GM12878 (cell line): ENCODE results near the gene BIN1. TPM values are rescaled to one million over a fixed set of nuclear protein-coding genes. Genes with fewer than 3 reads are reported as not detected.

Experiments
- BMI1 ChIP-seq: fragments of 450-650 bp; IDR thresholded peaks from 2 replicates; pipeline ENCODE4 v1.6.1; 2016; ENCODE audit warnings: mild to moderate bottlenecking, moderate library complexity, borderline replicate concordance
- E2F4 ChIP-seq: IDR thresholded peaks from 2 replicates; pipeline ENCODE4 v1.6.1; 2012; ENCODE audit warnings: low read depth, low read length, improper control_type of control experiment
- E4F1 ChIP-seq: fragments of 450-650 bp; IDR thresholded peaks from 2 replicates; pipeline ENCODE4 v1.6.1; 2018; ENCODE audit warnings: borderline replicate concordance, mild to moderate bottlenecking; ENCODE audit not compliant: partially characterized antibody
- EGR1 ChIP-seq, 2 experiments: IDR thresholded peaks; 1 replicate in 1 of 2; 2 replicates in 1 of 2; pipeline ENCODE4 v1.6.1; 2011 to 2012; ENCODE audit warnings: low read depth in 2 of 2, low read length in 2 of 2, borderline replicate concordance in 1 of 2, mild to moderate bottlenecking in 1 of 2, moderate library complexity in 1 of 2
- LARP7 ChIP-seq: fragments of 450-650 bp; IDR thresholded peaks from 2 replicates; pipeline ENCODE4 v1.6.1; 2017; ENCODE audit warnings: mild to moderate bottlenecking
- MAX ChIP-seq: IDR thresholded peaks from 2 replicates; pipeline ENCODE4 v1.6.1; 2012; ENCODE audit warnings: low read depth, low read length, improper control_type of control experiment
- MTA2 ChIP-seq: fragments of 450-650 bp; IDR thresholded peaks from 2 replicates; pipeline ENCODE4 v1.6.1; 2016; ENCODE audit warnings: low read depth, mild to moderate bottlenecking, moderate library complexity
- NFYA ChIP-seq: IDR thresholded peaks from 2 replicates; pipeline ENCODE4 v1.6.1; 2011; ENCODE audit warnings: low read depth, mild to moderate bottlenecking, low read length, improper control_type of control experiment, borderline replicate concordance
- PAX5 ChIP-seq: IDR thresholded peaks from 2 replicates; pipeline ENCODE4 v1.6.1; 2011; ENCODE audit warnings: low read depth, low read length, borderline replicate concordance
- PBX3 ChIP-seq: IDR thresholded peaks from 2 replicates; pipeline ENCODE4 v1.6.1; 2011; ENCODE audit warnings: mild to moderate bottlenecking, low read depth, low read length, moderate library complexity; ENCODE audit not compliant: insufficient replicate concordance
- PKNOX1 ChIP-seq: fragments of 450-650 bp; IDR thresholded peaks from 2 replicates; pipeline ENCODE4 v1.6.1; 2016; ENCODE audit warnings: mild to moderate bottlenecking
- RB1 ChIP-seq: fragments of 450-650 bp; formaldehyde crosslinking; IDR thresholded peaks from 2 replicates; pipeline ENCODE4 v1.6.1; 2017; ENCODE audit warnings: mild to moderate bottlenecking, borderline replicate concordance
- SIN3A ChIP-seq: IDR thresholded peaks from 2 replicates; pipeline ENCODE4 v1.6.1; 2012; ENCODE audit warnings: low read depth, low read length, improper control_type of control experiment
- SPI1 ChIP-seq: IDR thresholded peaks from 2 replicates; pipeline ENCODE4 v1.6.1; 2011; ENCODE audit warnings: low read depth, mild to moderate bottlenecking, low read length, moderate library complexity, borderline replicate concordance; ENCODE audit not compliant: insufficient read depth
- STAT1 ChIP-seq: fragments of 450-650 bp; conservative IDR thresholded peaks from 2 replicates; pipeline ENCODE4 v1.6.1; 2014; ENCODE audit warnings: antibody characterized with exemption, mild to moderate bottlenecking
- WRNIP1 ChIP-seq: IDR thresholded peaks from 2 replicates; pipeline ENCODE4 v1.6.1; 2011; ENCODE audit warnings: low read depth, low read length, improper control_type of control experiment, borderline replicate concordance
- ZNF687 ChIP-seq: fragments of 450-650 bp; IDR thresholded peaks from 2 replicates; pipeline ENCODE4 v1.6.1; 2017; ENCODE audit warnings: mild to moderate bottlenecking, moderate library complexity
- polyA plus RNA-seq, 11 experiments: library from polyadenylated mRNA; depleted of rRNA in 4 of 11; unstranded in 6 of 11; stranded (reverse) in 5 of 11; fragments of >200 nt; fragmentation: Nextera tagmentation in 4 of 11; fragmentation: Illumina TruSeq in 1 of 11; extraction: Ambion mirVana in 4 of 11; extraction: Trizol in 1 of 11; gene quantifications; 1 replicate in 1 of 11; 2 replicates in 10 of 11; pipeline versions ENCODE4 v1.2.1 to v1.2.3, GENCODE V29; 2011 to 2016; ENCODE audit warnings: inconsistent platforms in 2 of 11, missing spikeins in 2 of 11, low read depth in 1 of 11
- total RNA-seq, 4 experiments: library from RNA; depleted of rRNA in 3 of 4; stranded (reverse); fragments of >200 nt in 3 of 4; fragmentation: Illumina TruSeq in 1 of 4; extraction: Trizol in 1 of 4; gene quantifications; 2 replicates each; pipeline versions ENCODE4 v1.2.1 to v1.2.3, GENCODE V29; 2013 to 2021

BIN1 gene
- total and polyA plus RNA-seq, 10 of the 15 experiments (the other 5 are each of a cell fraction or from before 2014, with no cell fraction given): 0.32 to 21.3 (median 11.2) TPM

GRCh38 chr2:127080938-127081755 lies 25.8 kb downstream of the BIN1 start (continued):
- TF ChIP-seq PKNOX1: peak; percentile 41; the same call in 1 of the 2 replicates
- TF ChIP-seq PBX3: no peak
- peak; percentile 87 for TF ChIP-seq ZNF687
- TF ChIP-seq SPI1: peak; percentile 50; the same call in 1 of the 2 replicates
- TF ChIP-seq STAT1: no peak
- no peak for TF ChIP-seq PAX5
- TF ChIP-seq LARP7: no peak
- 0 out of 2 replicates have a peak, but pooled peaks have one; percentile 35 for TF ChIP-seq SIN3A
- TF ChIP-seq E4F1: no peak
- TF ChIP-seq EGR1 (IDR thresholded peaks at IDR 0.05; ENCODE audit: borderline replicate concordance in 1 of 2, low read depth in 2 of 2, low read length in 2 of 2): peak in 1 of 2 experiments; percentile 20; a peak in 1 of 3 replicates
- TF ChIP-seq NFYA: no peak
- peak; percentile 36; the same call in 1 of the 2 replicates for TF ChIP-seq MTA2
- peak; percentile 25; the same call in 1 of the 2 replicates for TF ChIP-seq RB1
- TF ChIP-seq MAX: no peak
- no peak for TF ChIP-seq BMI1
- no peak for TF ChIP-seq E2F4
- 0 out of 2 replicates have a peak, but pooled peaks have one; percentile 16 for TF ChIP-seq WRNIP1
